ENCODE measurements around the gene NAGPA.

NAGPA gene

DNA sequence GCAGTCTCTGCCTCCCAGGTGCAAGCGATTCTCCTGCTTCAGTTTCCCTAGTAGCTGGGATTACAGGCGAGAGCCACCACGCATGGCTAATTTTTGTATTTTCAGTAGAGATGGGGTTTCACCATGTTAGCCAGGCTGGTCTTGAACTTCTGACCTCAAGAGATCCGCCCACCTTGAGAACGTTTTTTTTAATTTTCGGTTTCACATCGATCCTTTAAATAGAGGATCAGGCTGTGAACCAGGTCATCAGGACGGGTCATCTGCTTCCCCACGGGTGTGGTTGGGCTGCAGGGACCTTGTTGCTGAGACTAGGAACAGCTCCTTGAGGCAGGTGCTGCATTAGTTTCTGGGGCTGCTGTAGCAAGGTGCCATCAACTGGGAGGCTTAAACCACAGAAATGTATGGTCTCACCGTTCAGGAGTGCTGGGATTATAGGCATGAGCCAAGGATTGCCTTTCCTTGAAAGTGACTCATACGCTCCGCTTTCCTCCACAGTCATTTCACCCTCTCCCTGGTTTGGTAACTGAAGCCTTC lies 7.9 kb upstream of the NAGPA start:
- DNase-seq (ENCODE audit: low read depth, low spot score) = no peak
- WGBS (ENCODE audit: insufficient coverage, insufficient read length) = no CpG with 5 or more reads among the region's 12 CpGs
- Histone ChIP-seq H3K27me3 (ENCODE audit: control insufficient read depth, insufficient read depth, low read length) (no peaks in the 10 kb centered on the region), H3K9me3 (ENCODE audit: control insufficient read depth, insufficient read depth, low read length) (no peaks in the 10 kb centered on the region), H3K27ac (ENCODE audit: low read length) (no peak overlapping the region), H3K36me3 (ENCODE audit: control insufficient read depth, insufficient read depth, low read length) (no peaks in the 10 kb centered on the region), H3K4me1 (ENCODE audit: control insufficient read depth, insufficient read depth, low read length) (0 out of 2 replicates have a peak, but pooled peaks cover under 1% of the 10 kb centered on the region), H3K4me3 (ENCODE audit: low read length) (no peak overlapping the region)

DNA sequence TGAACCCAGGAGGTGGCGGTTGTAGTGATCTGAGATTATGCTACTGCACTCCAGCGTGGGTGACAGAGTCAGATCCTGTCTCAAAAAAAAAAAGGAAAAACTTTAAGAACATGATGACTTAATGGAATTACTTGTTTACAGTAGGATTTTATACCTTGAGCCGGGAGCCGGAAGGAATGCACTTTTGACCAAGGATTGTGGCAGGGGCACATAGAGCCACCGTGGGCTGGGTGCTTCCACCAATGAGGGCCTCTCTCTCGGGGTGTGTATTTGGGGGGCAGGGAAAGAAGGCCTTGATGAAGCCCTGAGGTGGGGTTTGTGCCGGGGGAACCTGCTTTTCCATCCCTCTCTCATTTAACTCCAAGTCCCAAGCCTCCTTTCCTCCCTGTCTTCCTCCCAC lies 6.7 kb upstream of the NAGPA start:
- no peaks in the 10 kb centered on the region for H3K9me3 ChIP-seq (ENCODE audit: control insufficient read depth, insufficient read depth, low read length)
- H3K4me3 ChIP-seq (ENCODE audit: low read length) = no peak overlapping the region
- no peak overlapping the region for H3K27ac ChIP-seq (ENCODE audit: low read length)
- no CpG with 5 or more reads among the region's 7 CpGs for WGBS (ENCODE audit: insufficient coverage, insufficient read length)
- H3K4me1 ChIP-seq (ENCODE audit: control insufficient read depth, insufficient read depth, low read length) = 0 out of 2 replicates have a peak, but pooled peaks cover 2% of the 10 kb centered on the region
- H3K27me3 ChIP-seq (ENCODE audit: control insufficient read depth, insufficient read depth, low read length) = no peaks in the 10 kb centered on the region
- no peak for DNase-seq (ENCODE audit: low read depth, low spot score)
- no peaks in the 10 kb centered on the region for H3K36me3 ChIP-seq (ENCODE audit: control insufficient read depth, insufficient read depth, low read length)

DNA sequence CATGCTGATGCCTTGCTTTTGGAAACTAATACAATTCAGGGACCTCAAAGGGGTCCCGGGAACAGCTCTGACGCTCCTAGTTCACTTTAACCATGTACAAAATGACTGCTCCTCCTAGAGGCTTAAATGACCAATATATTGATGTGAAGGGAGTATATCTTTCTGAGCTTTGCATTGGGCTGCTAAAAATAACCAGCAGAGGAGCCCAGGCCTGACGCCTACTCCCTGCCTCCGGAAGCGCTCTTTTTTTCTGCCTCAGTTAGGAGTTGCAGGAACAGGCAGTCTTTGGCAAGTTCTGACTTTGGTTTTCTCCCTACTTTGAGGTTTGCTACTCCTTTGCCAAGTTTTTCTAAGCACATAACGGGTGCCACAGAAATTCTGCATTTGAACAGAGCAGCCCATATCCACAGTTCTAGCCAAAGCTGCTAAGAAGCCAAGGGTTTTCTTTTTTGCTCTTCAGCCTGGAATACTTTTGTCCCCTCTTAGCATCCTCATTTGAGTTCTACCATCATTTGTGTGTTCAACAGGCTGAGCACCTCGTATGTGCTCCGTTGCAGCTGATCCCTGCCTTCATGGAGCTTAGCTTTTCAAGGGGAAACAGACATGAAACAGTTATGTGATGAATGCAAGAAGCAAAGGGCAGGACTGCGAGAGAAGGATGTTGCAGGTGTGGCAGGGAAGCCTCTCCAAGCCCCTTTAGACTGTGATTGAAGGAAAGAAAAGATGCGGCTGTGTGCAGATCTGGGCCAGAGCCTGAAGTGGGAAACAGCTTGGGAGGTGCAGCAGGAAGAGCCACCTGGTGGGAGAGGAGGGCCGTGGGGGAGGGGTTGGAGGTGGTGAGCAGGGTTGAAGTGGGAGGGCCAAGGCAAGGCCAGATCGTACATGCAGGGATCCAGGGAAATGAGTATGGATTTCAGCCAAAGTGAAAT lies 2.8 kb upstream of the NAGPA start:
- DNase-seq (ENCODE audit: low read depth, low spot score) = no peak
- no peaks in the 10 kb centered on the region; the same call in 1 of the 2 replicates for H3K27me3 ChIP-seq (ENCODE audit: control insufficient read depth, insufficient read depth, low read length)
- H3K9me3 ChIP-seq (ENCODE audit: control insufficient read depth, insufficient read depth, low read length) = no peaks in the 10 kb centered on the region
- H3K4me1 ChIP-seq (ENCODE audit: control insufficient read depth, insufficient read depth, low read length) = peaks cover 2% of the 10 kb centered on the region; the same call in 1 of the 2 replicates
- no peaks in the 10 kb centered on the region for H3K36me3 ChIP-seq (ENCODE audit: control insufficient read depth, insufficient read depth, low read length)
- no peak overlapping the region for H3K4me3 ChIP-seq (ENCODE audit: low read length)
- no peak overlapping the region for H3K27ac ChIP-seq (ENCODE audit: low read length)
- no CpG with 5 or more reads among the region's 12 CpGs for WGBS (ENCODE audit: insufficient coverage, insufficient read length)

DNA sequence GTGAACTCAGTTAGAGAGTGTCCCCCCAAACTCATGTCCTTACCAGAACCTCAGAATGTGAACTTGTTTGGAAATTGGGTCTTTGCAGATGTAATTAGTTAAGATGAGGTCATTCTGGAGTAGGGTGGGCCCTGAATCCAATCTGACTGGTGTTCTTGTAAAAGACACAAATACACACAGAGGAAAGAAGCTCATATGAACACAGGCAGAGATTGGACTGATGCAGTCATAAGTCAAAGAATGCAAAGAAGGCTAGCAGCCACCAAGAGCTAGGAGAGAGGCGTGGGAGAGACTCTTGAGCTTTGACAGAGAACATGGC lies 2.1 kb upstream of the NAGPA start:
- H3K4me1 ChIP-seq (ENCODE audit: control insufficient read depth, insufficient read depth, low read length) = peaks cover 2% of the 10 kb centered on the region; the same call in 1 of the 2 replicates
- H3K4me3 ChIP-seq (ENCODE audit: low read length) = no peak overlapping the region
- no peaks in the 10 kb centered on the region; the same call in 1 of the 2 replicates for H3K27me3 ChIP-seq (ENCODE audit: control insufficient read depth, insufficient read depth, low read length)
- WGBS (ENCODE audit: insufficient coverage, insufficient read length) = no CpG with 5 or more reads among the region's 1 CpG
- H3K27ac ChIP-seq (ENCODE audit: low read length) = no peak overlapping the region
- no peaks in the 10 kb centered on the region for H3K36me3 ChIP-seq (ENCODE audit: control insufficient read depth, insufficient read depth, low read length)
- H3K9me3 ChIP-seq (ENCODE audit: control insufficient read depth, insufficient read depth, low read length) = no peaks in the 10 kb centered on the region
- no peak for DNase-seq (ENCODE audit: low read depth, low spot score)

DNA sequence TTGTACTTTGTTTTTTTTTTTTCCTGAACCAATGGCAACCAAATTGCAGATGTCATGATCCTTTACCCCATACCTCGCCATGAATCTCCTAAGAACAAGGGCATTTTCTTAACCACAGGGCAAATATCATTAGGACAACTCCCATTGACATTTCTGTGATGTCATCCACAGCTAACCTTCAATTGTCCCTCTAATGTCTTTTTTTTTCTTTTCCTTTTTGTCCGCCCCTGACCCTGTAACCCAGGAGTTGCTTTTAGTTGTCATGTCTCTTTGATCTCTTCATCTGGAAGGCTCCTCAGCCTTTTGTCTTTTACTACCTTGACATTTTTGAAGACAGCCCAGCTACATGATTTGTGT lies 410 bp upstream of the NAGPA start:
- Histone ChIP-seq H3K4me1 (ENCODE audit: control insufficient read depth, insufficient read depth, low read length) (peaks cover 2% of the 10 kb centered on the region; the same call in 1 of the 2 replicates), H3K27ac (ENCODE audit: low read length) (no peak overlapping the region)
- WGBS (ENCODE audit: insufficient coverage, insufficient read length) = no CpG with 5 or more reads among the region's 2 CpGs

DNA sequence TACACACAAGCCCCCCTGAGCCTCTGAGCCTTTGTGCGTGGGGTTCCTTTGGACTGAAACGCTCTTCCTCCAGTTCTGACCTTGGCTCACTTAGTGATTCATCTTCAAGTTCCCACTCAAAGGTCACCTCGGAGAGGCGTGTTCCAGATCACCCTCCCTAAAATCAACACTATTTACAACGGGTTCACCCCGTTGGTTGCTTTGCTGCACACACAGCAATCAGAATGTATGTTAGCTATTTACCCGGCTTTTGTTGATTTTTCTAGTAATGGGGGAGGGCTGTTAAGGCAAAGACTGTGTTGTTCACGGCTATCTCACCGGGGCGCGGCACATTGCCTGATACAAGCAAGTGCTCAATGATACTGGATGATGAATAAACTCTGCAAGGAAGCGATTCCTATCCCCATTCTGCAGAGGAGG lies 977 bp downstream of the NAGPA start:
- no CpG with 5 or more reads among the region's 12 CpGs for WGBS (ENCODE audit: insufficient coverage, insufficient read length)
- H3K36me3 ChIP-seq (ENCODE audit: control insufficient read depth, insufficient read depth, low read length) = no peaks in the 10 kb centered on the region
- no peak for DNase-seq (ENCODE audit: low read depth, low spot score)
- H3K27me3 ChIP-seq (ENCODE audit: control insufficient read depth, insufficient read depth, low read length) = no peaks in the 10 kb centered on the region; the same call in 1 of the 2 replicates
- peak overlapping the region; percentile 92; the same call in 1 of the 2 replicates for H3K4me3 ChIP-seq (ENCODE audit: low read length)
- H3K27ac ChIP-seq (ENCODE audit: low read length) = no peak overlapping the region
- no peaks in the 10 kb centered on the region for H3K9me3 ChIP-seq (ENCODE audit: control insufficient read depth, insufficient read depth, low read length)
- H3K4me1 ChIP-seq (ENCODE audit: control insufficient read depth, insufficient read depth, low read length) = peaks cover 2% of the 10 kb centered on the region; the same call in 1 of the 2 replicates

More for the DNA sequence above, 410 bp upstream of the NAGPA start:
- H3K36me3 ChIP-seq (ENCODE audit: control insufficient read depth, insufficient read depth, low read length) = no peaks in the 10 kb centered on the region
- no peak for DNase-seq (ENCODE audit: low read depth, low spot score)
- no peaks in the 10 kb centered on the region; the same call in 1 of the 2 replicates for H3K27me3 ChIP-seq (ENCODE audit: control insufficient read depth, insufficient read depth, low read length)
- H3K9me3 ChIP-seq (ENCODE audit: control insufficient read depth, insufficient read depth, low read length) = no peaks in the 10 kb centered on the region
- peak overlapping the region; percentile 92; the same call in 1 of the 2 replicates for H3K4me3 ChIP-seq (ENCODE audit: low read length)

DNA sequence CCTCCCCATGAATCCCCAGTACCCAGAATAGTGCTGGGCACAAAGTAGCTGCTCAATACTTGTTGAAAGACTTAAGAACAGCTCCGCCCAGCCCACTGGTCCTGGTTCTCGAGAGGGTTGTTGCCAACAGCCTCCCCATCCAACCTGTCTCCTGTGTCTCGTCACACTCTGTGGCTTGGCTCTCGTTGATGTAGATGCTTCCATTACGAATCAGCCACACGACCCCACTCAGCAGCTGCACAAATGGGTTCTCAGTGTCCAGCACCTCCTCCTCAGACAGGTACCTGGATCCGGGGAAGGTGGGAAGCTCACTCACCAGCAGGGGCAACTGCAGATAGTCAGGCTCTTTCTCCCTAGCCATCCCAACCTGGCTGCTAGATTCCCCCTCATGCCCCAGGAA lies 2.1 kb downstream of the NAGPA start:
- H3K4me1 ChIP-seq (ENCODE audit: control insufficient read depth, insufficient read depth, low read length) = peaks cover under 1% of the 10 kb centered on the region; the same call in 1 of the 2 replicates
- no peaks in the 10 kb centered on the region for H3K36me3 ChIP-seq (ENCODE audit: control insufficient read depth, insufficient read depth, low read length)
- H3K9me3 ChIP-seq (ENCODE audit: control insufficient read depth, insufficient read depth, low read length) = no peaks in the 10 kb centered on the region
- H3K27me3 ChIP-seq (ENCODE audit: control insufficient read depth, insufficient read depth, low read length) = no peaks in the 10 kb centered on the region; the same call in 1 of the 2 replicates
- no CpG with 5 or more reads among the region's 7 CpGs for WGBS (ENCODE audit: insufficient coverage, insufficient read length)
- no peak overlapping the region for H3K4me3 ChIP-seq (ENCODE audit: low read length)
- H3K27ac ChIP-seq (ENCODE audit: low read length) = no peak overlapping the region
- DNase-seq (ENCODE audit: low read depth, low spot score) = no peak

DNA sequence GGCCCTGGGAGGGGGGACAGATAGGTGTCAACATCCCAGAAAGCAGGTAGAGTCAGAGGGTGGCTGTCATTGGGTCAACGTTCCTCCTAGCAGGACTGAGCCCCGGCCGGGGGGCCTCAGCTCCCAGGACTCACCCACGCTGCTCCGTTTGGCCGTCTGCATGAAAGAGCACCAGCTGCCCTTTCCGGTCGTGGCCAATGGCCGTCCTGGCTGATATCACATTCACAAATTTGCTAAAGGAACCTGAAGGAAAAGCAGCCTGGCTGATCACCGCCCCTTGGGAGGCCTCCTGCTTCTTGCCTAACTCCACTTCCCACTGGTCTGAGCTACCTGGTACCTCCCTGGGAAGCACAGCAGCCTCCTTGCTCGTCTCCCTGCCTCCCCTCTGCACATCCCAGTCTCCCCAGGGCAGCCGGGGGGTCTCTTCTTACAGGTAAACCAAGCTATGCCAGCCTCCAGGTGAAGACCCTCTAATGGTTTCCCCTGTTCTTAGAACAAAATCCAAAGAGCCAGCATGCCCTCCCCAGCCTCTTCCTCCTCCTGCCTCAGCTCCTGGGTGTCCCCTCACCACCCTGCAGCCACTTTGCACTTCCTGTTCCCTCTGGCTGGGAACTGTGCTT lies 3.4 kb downstream of the NAGPA start:
- H3K9me3 ChIP-seq (ENCODE audit: control insufficient read depth, insufficient read depth, low read length) = no peaks in the 10 kb centered on the region
- no peak for DNase-seq (ENCODE audit: low read depth, low spot score)
- H3K4me1 ChIP-seq (ENCODE audit: control insufficient read depth, insufficient read depth, low read length) = peaks cover 2% of the 10 kb centered on the region
- H3K27me3 ChIP-seq (ENCODE audit: control insufficient read depth, insufficient read depth, low read length) = no peaks in the 10 kb centered on the region; the same call in 1 of the 2 replicates
- WGBS (ENCODE audit: insufficient coverage, insufficient read length) = no CpG with 5 or more reads among the region's 12 CpGs
- no peak overlapping the region for H3K4me3 ChIP-seq (ENCODE audit: low read length)
- no peaks in the 10 kb centered on the region for H3K36me3 ChIP-seq (ENCODE audit: control insufficient read depth, insufficient read depth, low read length)
- H3K27ac ChIP-seq (ENCODE audit: low read length) = no peak overlapping the region

DNA sequence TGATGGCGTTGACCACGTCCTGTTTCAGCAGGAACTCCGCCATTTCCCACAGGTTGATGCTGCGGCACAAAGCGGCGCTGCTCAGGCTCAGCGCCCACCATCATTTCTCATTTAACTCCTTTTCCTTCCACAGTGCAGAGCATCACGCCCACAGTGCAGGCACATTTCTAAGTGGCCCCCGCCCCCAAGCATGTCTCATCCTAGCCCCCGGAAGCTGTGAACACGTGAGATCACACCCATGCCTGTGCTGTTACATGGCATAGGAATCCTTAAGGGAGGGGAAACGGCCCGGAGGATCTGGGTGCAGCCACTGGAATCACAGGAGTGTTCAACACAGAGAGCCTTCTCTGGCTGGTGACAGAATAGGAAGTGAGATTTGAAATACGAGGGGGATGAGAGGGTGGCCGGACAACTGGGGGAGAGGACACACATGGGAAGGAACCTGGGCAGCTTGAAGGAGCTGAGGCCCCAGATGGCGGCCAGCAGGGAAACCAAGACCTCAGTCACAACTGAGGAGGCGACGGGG lies 4.7 kb downstream of the NAGPA start:
- no CpG with 5 or more reads among the region's 18 CpGs for WGBS (ENCODE audit: insufficient coverage, insufficient read length)
- Histone ChIP-seq H3K27me3 (ENCODE audit: control insufficient read depth, insufficient read depth, low read length) (no peaks in the 10 kb centered on the region; the same call in 1 of the 2 replicates), H3K36me3 (ENCODE audit: control insufficient read depth, insufficient read depth, low read length) (no peaks in the 10 kb centered on the region), H3K9me3 (ENCODE audit: control insufficient read depth, insufficient read depth, low read length) (no peaks in the 10 kb centered on the region), H3K27ac (ENCODE audit: low read length) (no peak overlapping the region), H3K4me3 (ENCODE audit: low read length) (no peak overlapping the region), H3K4me1 (ENCODE audit: control insufficient read depth, insufficient read depth, low read length) (peaks cover 4% of the 10 kb centered on the region)
- DNase-seq (ENCODE audit: low read depth, low spot score) = no peak

DNA sequence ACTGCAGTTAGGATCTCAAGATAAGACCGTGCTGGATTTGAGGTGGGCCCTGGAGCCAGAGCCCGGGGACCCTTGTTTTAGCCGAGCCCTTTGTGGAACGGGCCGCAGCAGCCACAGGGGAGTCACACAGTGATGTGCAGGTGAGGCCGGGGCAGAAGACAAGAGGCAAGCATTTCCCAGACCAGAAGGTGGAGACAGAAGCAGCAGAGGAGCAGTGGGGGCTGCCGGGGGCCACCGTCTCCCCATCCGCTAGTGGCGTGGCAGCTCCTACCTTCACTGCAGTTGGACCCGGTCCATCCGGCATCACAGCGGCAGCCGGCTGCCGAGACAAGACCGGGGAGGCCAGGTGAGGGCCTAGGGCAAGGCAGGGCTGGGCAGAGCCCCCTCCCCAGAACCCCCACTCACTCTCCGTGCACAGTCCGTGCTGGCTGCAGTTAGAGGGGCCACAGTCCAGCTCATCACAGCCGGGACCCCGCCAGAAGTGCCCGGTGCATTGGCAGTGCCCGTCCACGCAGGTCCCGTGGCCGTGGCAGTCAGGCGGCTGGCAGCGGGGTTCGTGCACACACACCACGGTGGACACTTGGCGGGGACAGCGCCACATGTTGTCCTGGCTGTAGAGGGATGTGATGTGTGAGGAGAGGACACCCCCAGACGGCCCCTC lies 6.0 kb downstream of the NAGPA start:
- H3K9me3 ChIP-seq (ENCODE audit: control insufficient read depth, insufficient read depth, low read length) = no peaks in the 10 kb centered on the region
- no peak overlapping the region for H3K4me3 ChIP-seq (ENCODE audit: low read length)
- no CpG with 5 or more reads among the region's 32 CpGs for WGBS (ENCODE audit: insufficient coverage, insufficient read length)
- no peak for DNase-seq (ENCODE audit: low read depth, low spot score)
- H3K36me3 ChIP-seq (ENCODE audit: control insufficient read depth, insufficient read depth, low read length) = no peaks in the 10 kb centered on the region
- H3K27me3 ChIP-seq (ENCODE audit: control insufficient read depth, insufficient read depth, low read length) = no peaks in the 10 kb centered on the region; the same call in 1 of the 2 replicates
- no peak overlapping the region for H3K27ac ChIP-seq (ENCODE audit: low read length)
- H3K4me1 ChIP-seq (ENCODE audit: control insufficient read depth, insufficient read depth, low read length) = peaks cover 4% of the 10 kb centered on the region

Measured in iPS DF 6.9 (cell line).